Measurements from ENCODE around the gene RASL10A.

Gene RASL10A

GRCh38 chr22:29328566-29329500, 13.3 kb upstream of the RASL10A start:
- no peak for TF ChIP-seq CTCF (IDR thresholded peaks at IDR 0.05)
- Histone ChIP-seq H3K27ac (no peak overlapping the region), H3K4me3 (no peak overlapping the region)
- DNase-seq (ENCODE audit: low spot score): no peak

GRCh38 chr22:29328055-29328454, 12.6 kb upstream of the RASL10A start:
- no peak overlapping the region for H3K4me3 ChIP-seq
- no peak overlapping the region for H3K27ac ChIP-seq
- DNase-seq (ENCODE audit: low spot score): no peak
- TF ChIP-seq CTCF (IDR thresholded peaks at IDR 0.05): no peak

- DNase-seq (ENCODE audit: low spot score): no peak
- Histone ChIP-seq H3K27ac (no peak overlapping the region), H3K4me3 (no peak overlapping the region)
- no peak for TF ChIP-seq CTCF (IDR thresholded peaks at IDR 0.05)
These were observed 11.7 kb upstream of the RASL10A start for GRCh38 chr22:29327089-29327764.

GRCh38 chr22:29326481-29326880, 11.0 kb upstream of the RASL10A start:
- H3K27ac ChIP-seq: no peak overlapping the region
- no peak for DNase-seq (ENCODE audit: low spot score)

GRCh38 chr22:29325785-29326315, 10.4 kb upstream of the RASL10A start:
- Histone ChIP-seq H3K4me3 (no peak overlapping the region), H3K27ac (no peak overlapping the region)
- no peak for TF ChIP-seq CTCF (IDR thresholded peaks at IDR 0.05)
- DNase-seq (ENCODE audit: low spot score): no peak

More at GRCh38 chr22:29326481-29326880, 11.0 kb upstream of the RASL10A start:
- no peak for TF ChIP-seq CTCF (IDR thresholded peaks at IDR 0.05)
- H3K4me3 ChIP-seq: no peak overlapping the region

- H3K27ac ChIP-seq: no peak overlapping the region
- H3K4me3 ChIP-seq: no peak overlapping the region
These were observed 9.9 kb upstream of the RASL10A start for GRCh38 chr22:29325356-29325755.

More at GRCh38 chr22:29325356-29325755, 9.9 kb upstream of the RASL10A start:
- no peak for DNase-seq (ENCODE audit: low spot score)
- no peak for TF ChIP-seq CTCF (IDR thresholded peaks at IDR 0.05)

Measured in coronary artery (tissue), 2 donors.